AG09319 (cell line): ENCODE measurements around the gene BCR.

Experiments
- DNase-seq: peaks from one replicate; pipeline ENCODE4 v3.0.0-alpha.2; 2010; ENCODE audit warnings: low read depth; ENCODE audit errors: extremely low read depth
- CTCF ChIP-seq: IDR thresholded peaks from 2 replicates; pipeline ENCODE4 v1.5.1; 2011; ENCODE audit warnings: low read depth, mild to moderate bottlenecking, inconsistent platforms, low read length, moderate library complexity

Gene BCR

GRCh38 chr22:23157560-23158515 is 22.5 kb upstream of the BCR start:
- no peak for TF ChIP-seq CTCF
- DNase-seq: no peak

GRCh38 chr22:23158516-23159290 is 21.6 kb upstream of the BCR start:
- DNase-seq: no peak
- TF ChIP-seq CTCF: no peak

- no peak for DNase-seq
- TF ChIP-seq CTCF: no peak
Observed at GRCh38 chr22:23159291-23159630, 21.0 kb upstream of the BCR start.

GRCh38 chr22:23161029-23161428 is 19.3 kb upstream of the BCR start:
- DNase-seq: no peak
- no peak for TF ChIP-seq CTCF

GRCh38 chr22:23161574-23161973 is 18.7 kb upstream of the BCR start:
- DNase-seq: no peak
- no peak for TF ChIP-seq CTCF

GRCh38 chr22:23163665-23164064 is 16.6 kb upstream of the BCR start:
- no peak for TF ChIP-seq CTCF
- DNase-seq: peak; percentile 57

GRCh38 chr22:23164091-23164490 is 16.2 kb upstream of the BCR start:
- DNase-seq: no peak
- TF ChIP-seq CTCF: no peak
